ENCODE measurements around the gene ABHD8. TPM values are rescaled to one million over a fixed set of nuclear protein-coding genes. Genes with fewer than 3 reads are reported as not detected.

ABHD8 gene, protein sequence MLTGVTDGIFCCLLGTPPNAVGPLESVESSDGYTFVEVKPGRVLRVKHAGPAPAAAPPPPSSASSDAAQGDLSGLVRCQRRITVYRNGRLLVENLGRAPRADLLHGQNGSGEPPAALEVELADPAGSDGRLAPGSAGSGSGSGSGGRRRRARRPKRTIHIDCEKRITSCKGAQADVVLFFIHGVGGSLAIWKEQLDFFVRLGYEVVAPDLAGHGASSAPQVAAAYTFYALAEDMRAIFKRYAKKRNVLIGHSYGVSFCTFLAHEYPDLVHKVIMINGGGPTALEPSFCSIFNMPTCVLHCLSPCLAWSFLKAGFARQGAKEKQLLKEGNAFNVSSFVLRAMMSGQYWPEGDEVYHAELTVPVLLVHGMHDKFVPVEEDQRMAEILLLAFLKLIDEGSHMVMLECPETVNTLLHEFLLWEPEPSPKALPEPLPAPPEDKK
- 17.1 TPM for total RNA-seq
- long read RNA-seq, transcript ABHD8-201 (5 exons, 2,090 nt), result major isoform, 47 of 54 reads
- long read RNA-seq, partial matches to known transcripts, result 4 of 54 reads
- long read RNA-seq, other reads (novel, unspliced or antisense), result 3 of 54 reads

DNA sequence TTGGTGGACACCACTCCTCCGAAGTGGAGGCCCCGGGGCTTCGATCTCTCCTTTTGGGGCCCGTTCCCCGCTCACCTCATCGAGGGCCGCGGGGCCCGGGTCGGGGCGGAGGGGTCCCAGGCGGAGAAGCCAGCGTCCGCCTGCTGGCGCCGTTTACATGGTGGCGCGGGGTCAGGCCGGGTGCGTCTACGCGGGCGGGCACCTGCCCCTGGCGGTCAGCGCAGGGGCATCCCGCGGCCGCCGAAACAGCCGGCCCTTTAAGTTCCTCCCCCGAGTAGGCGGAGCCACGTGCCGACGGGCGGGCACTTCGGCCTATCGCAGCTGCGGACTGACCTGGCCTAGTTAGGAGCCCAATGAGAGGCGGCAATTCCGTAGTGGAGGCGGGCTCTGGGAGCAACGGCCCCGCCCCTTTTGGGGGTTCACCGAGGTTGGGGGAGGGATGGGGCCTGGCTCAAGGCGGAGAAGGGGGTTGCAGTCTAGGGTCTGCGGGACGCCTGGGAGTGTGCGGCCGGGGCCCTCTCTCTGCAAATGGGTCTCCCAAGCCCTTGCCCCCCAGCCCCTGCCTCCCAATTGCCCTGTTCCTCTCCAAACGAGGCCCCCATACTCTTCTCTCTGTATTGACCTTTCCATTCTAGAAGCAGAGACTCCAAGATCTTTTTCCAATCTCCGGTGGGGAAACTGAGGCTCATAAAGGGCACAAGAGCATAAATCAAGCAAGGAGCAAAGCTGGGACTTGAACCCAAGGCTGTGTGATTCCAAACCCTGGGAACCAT is at the start of gene ABHD8:
ABHD8 (minus strand) TSS at position 259 of the 773 bp plus-strand sequence. CDS start 1,809 bp downstream, outside the sequence.
- intact Hi-C loops (cut with DNase I), result no loop called here
- Histone ChIP-seq H3K36me3 (no peaks in the 10 kb centered on the region), H3K9me3 (no peaks in the 10 kb centered on the region), H3K4me3 (peak within 1 kb of the TSS; percentile 91), H3K4me1 (peaks cover 34% of the 10 kb centered on the region), H3K27me3 (no peaks in the 10 kb centered on the region), H3K27ac (peak within 1 kb of the TSS; percentile 94)
- ATAC-seq (peak; percentile 87), DNase-seq (peak; percentile 98)
- TF ChIP-seq CTCF (IDR thresholded peaks at IDR 0.05), result peak; percentile 72

- no peak for TF ChIP-seq CTCF (IDR thresholded peaks at IDR 0.05)
- ATAC-seq, result peak; percentile 63
- Histone ChIP-seq H3K4me3 (no peak overlapping the region), H3K9me3 (no peaks in the 10 kb centered on the region), H3K27me3 (no peaks in the 10 kb centered on the region), H3K4me1 (peaks cover 11% of the 10 kb centered on the region), H3K27ac (no peak overlapping the region), H3K36me3 (no peaks in the 10 kb centered on the region)
- intact Hi-C loops (cut with DNase I), result no loop called here
- no peak for DNase-seq
Measured at GRCh38 chr19:17352608-17353280, 49.5 kb upstream of the ABHD8 start.

DNA sequence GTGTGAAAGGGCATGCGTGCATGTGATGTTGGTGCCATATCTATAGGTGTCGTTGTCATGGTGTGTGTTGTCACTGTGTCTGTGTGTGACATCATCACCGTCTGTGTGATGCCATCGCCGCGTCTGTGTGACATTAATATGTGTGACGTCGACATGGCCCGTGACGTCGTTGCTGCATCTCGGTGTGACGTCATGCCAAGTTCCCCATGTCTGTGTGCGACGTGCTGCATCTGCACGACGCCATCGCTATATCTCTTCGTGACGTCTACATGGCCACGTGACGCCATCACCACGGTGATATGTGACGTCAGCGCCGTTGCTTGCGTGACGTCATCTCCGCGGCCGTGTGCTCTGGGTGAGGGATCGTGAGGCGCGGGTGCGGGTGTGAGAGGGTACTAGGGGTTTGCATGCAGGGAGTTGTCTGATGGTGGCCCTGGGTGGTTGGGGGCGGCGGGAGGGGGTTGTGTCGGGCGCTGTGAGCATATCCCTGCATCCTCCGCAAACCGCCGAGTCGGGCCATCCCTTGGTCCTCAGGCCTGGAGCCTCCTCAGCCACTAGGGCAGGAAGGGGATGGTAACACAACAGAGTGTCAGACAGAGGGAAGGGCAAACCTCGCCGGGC is 48.7 kb upstream of the ABHD8 start:
- Histone ChIP-seq H3K9me3 (no peaks in the 10 kb centered on the region), H3K4me1 (peaks cover 10% of the 10 kb centered on the region), H3K27ac (no peak overlapping the region), H3K27me3 (no peaks in the 10 kb centered on the region), H3K4me3 (no peak overlapping the region), H3K36me3 (no peaks in the 10 kb centered on the region)
- DNase-seq (no peak), ATAC-seq (no peak)
- intact Hi-C loops (cut with DNase I), result no loop called here
- TF ChIP-seq CTCF (IDR thresholded peaks at IDR 0.05), result no peak

- H3K36me3 ChIP-seq, result no peaks in the 10 kb centered on the region
- no peak for DNase-seq
- peak; percentile 53 for ATAC-seq
- H3K27me3 ChIP-seq, result no peaks in the 10 kb centered on the region
- intact Hi-C loops (cut with DNase I), result loop anchor here (5.0 kb wide), 1 partner anchor 39 kb away; no protein-coding TSS in a partner anchor
- H3K27ac ChIP-seq, result peak overlapping the region; percentile 7
- peaks cover 16% of the 10 kb centered on the region for H3K4me1 ChIP-seq
- no peak overlapping the region for H3K4me3 ChIP-seq
- no peak for TF ChIP-seq CTCF (IDR thresholded peaks at IDR 0.05)
- H3K9me3 ChIP-seq, result no peaks in the 10 kb centered on the region
Measured at GRCh38 chr19:17348700-17349099, 45.5 kb upstream of the ABHD8 start.

DNA sequence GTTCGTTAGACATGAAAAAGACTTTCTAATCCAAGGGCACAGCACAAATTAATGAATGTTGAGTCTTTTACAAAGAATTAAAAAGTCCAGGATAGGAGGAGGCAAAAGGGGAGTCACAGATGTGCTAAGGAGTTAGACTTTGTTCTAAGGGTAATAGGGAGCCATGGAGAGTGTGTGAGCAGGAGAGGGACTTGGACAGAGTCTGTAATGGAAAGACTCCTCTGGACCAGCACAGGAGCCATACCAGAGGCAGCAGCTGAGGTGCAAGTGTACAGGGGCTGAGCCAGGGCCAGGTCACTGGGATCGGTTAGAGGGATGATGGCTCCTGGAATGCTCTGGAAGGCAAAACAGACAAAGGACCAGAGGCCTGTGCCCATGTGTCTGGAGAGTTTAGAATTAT is 44.7 kb upstream of the ABHD8 start:
- TF ChIP-seq CTCF (IDR thresholded peaks at IDR 0.05), result no peak
- Histone ChIP-seq H3K4me1 (peaks cover 12% of the 10 kb centered on the region), H3K9me3 (no peaks in the 10 kb centered on the region), H3K27me3 (no peaks in the 10 kb centered on the region), H3K4me3 (no peak overlapping the region), H3K27ac (peak overlapping the region; percentile 7), H3K36me3 (no peaks in the 10 kb centered on the region)
- DNase-seq (no peak), ATAC-seq (no peak)
- intact Hi-C loops (cut with DNase I), result loop anchor here (5.0 kb wide), 1 partner anchor 39 kb away; no protein-coding TSS in a partner anchor
